ENCODE measurements around the gene ALG13.
"Not testable (repeated sequence)": the region's sequence is repeated elsewhere in the genome, so short reads cannot be mapped to it uniquely, and the experiment has no call there.

The ALG13 gene

DNA sequence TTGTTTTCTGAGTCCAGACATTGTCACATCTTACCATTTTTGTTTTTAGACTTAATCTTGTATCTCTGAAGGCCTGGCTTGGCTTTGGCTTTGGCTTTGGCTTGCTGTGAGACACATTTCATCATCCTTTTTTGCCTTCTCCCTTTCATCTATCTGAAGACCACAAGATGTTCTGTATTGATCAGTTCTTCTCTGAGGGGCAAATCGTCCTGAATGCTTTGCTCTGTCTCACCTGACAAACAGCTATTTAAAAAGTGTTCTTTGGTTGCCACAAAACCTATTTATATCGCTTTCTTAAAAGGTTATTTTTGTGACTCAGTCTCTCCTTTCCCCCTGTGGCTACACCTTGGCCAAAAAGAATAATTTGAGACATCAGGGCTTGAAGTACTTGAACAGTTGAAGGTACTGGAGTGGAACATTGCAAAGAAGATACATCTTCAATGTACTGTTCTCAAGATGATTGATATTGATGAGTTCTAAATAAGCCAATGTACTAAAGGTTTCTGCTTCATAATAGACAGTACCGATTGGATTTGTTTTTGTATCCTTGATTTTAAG lies 80.7 kb downstream of the ALG13 start:
- DNase-seq = no peak

DNA sequence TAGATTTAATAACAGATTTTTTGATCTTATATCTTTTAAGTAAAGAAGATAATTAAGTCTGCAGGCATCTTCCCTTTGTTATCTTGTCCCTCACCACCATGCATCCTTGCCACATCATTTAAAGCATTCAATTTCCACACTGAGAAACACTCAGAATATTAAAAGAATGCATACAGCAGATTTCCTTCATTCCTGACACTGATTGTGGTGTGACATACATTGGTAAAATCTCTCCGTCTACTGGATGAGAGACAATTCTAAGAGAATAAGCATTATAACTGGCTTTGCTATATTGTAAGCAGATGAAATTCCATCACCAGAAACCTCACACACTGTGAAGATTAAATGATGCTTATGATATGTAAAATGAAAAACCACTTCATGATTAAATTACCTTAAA lies 97.6 kb downstream of the ALG13 start:
- no peak for DNase-seq

DNA sequence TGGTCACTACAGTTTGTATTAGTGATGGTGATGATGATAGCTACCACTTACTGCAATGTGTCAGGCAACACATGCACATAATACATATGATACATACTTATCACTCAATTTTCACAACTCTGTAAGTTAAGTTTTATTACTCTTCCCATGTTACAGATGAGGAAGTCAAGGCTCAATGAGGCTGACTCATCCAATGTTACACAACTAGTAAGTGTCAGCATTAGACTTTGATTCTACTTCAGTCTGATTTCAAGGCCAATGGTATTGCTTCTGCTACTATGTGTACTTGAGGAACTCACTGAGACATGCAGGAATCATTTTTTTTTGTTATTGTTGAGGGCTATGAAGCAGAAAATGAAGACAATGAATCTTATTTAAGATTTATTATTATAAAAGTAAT lies 98.6 kb downstream of the ALG13 start:
- DNase-seq = no peak

DNA sequence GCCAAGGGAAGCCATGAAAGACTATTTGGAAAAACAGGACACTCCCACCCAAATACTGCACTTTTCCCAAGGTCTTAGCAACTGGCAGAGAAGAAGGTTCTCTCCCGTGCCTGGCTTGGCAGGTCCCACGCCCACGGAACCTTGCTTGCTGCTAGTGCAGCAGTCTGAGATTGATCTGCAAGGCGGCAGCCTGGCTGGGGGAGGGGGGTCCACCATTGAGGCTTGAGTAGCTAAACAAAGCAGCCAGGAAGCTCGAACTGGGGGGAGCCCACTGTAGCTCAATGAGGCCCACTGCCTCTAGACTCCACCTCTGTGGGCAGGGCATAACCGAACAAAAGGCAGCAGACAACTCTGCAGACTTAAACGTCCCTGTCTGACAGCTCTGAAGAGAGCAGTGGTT lies 103.7 kb downstream of the ALG13 start:
- no peak for DNase-seq

DNA sequence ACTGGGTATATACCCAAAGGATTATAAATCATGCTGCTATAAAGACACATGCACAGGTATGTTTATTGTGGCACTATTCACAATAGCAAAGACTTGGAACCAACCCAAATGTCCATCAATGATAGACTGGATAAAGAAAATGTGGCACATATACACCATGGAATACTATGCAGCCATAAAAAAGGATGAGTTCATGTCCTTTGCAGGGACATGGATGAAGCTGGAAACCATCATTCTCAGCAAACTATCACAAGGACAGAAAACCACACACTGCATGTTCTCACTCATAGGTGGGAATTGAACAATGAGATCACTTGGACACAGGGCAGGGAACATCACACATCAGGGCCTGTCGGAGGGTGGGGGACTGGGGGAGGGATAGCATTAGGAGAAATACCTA lies 109.1 kb downstream of the ALG13 start:
- DNase-seq = not testable (repeated sequence)
